Upper lobe of left lung (tissue), 4 donors: ENCODE data around the gene CACNA1A.

ENCODE experiments used
- POLR2AphosphoS5 ChIP-seq, 2 donors: sonication (generic); formaldehyde crosslinking; IDR thresholded peaks; one replicate each; pipeline ENCODE4 v1.5.1; 2017; ENCODE audit warnings: antibody characterized with exemption in 2 of 2
- TF ChIP-seq, protein P1 (sequence below), 6 experiments: fragments of 450-650 bp in 4 of 6; fragments of 200-600 bp in 2 of 6; sonication (generic) in 2 of 6; IDR thresholded peaks; one replicate each; pipeline ENCODE4 v1.5.1; 2016 to 2019; ENCODE audit warnings: antibody characterized with exemption in 6 of 6

DNA sequence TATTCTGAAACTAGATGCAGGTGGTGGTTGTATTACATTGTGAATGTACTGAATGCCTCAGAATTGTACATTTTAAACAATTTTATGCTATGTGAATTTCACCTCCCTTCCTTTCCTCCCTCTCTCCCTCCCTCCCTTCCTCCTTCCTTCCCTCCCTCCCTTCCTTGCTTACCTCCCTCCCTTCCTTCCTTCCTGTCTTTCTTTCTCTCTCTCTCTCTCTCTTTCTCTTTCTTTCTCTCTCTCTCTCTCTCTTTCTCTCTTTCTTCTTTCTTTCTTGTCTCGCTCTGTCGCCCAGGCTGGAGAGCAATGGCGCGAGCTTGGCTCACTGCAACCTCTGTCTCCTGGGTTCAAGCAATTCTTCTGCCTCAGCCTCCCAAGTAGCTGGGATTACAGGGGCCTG, 318.9 kb downstream of the CACNA1A start:
- TF ChIP-seq, protein P1, sequence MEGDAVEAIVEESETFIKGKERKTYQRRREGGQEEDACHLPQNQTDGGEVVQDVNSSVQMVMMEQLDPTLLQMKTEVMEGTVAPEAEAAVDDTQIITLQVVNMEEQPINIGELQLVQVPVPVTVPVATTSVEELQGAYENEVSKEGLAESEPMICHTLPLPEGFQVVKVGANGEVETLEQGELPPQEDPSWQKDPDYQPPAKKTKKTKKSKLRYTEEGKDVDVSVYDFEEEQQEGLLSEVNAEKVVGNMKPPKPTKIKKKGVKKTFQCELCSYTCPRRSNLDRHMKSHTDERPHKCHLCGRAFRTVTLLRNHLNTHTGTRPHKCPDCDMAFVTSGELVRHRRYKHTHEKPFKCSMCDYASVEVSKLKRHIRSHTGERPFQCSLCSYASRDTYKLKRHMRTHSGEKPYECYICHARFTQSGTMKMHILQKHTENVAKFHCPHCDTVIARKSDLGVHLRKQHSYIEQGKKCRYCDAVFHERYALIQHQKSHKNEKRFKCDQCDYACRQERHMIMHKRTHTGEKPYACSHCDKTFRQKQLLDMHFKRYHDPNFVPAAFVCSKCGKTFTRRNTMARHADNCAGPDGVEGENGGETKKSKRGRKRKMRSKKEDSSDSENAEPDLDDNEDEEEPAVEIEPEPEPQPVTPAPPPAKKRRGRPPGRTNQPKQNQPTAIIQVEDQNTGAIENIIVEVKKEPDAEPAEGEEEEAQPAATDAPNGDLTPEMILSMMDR (IDR thresholded peaks at IDR 0.05), result no peak
- TF ChIP-seq POLR2AphosphoS5 (IDR thresholded peaks at IDR 0.05), result no peak
